GM12878 (cell line): ENCODE results near the gene C15orf62. TPM values are rescaled to one million over a fixed set of nuclear protein-coding genes. Genes with fewer than 3 reads are reported as not detected.

Source experiments
- ATAC-seq: fragments of 200-7000 bp; cut with Tn5 transposase; 3 replicates; pipeline ENCODE4 v1.9.1; 2020; ENCODE audit warnings: mild to moderate bottlenecking, moderate library complexity
- BruUV-seq: library from RNA; stranded (reverse); fragments of 400-500 nt; replicated peaks from 2 replicates; lab custom pipeline; 2021; lab: Mats Ljungman, UMichigan
- CTCF ChIA-PET: fragments of 300-600 bp; sonication (Branson Sonifier 250); formaldehyde crosslinking; extraction: SDS; loops from one replicate; lab custom pipeline; 2021; ENCODE audit warnings: inconsistent platforms; lab: Yijun Ruan, JAX
- POLR2A ChIA-PET: fragments of 350-600 bp; formaldehyde crosslinking; extraction: SDS; loops from one replicate; lab custom pipeline; 2021; ENCODE audit warnings: inconsistent platforms; lab: Charles Lee
- RAD21 ChIA-PET: fragments of 300-600 bp; sonication (Branson Sonifier 250); formaldehyde crosslinking; loops from one replicate; lab custom pipeline; 2023; ENCODE audit warnings: antibody characterized with exemption; ENCODE audit not compliant: unreplicated experiment; lab: Charles Lee
- SMC1A ChIA-PET: fragments of 300-600 bp; sonication (Branson Sonifier 250); formaldehyde crosslinking; loops from one replicate; lab custom pipeline; 2023; ENCODE audit not compliant: unreplicated experiment, uncharacterized antibody; lab: Charles Lee
- DNase-seq: peaks from one replicate; pipeline ENCODE4 v3.0.0-alpha.2; 2011; ENCODE audit warnings: low read depth, low spot score
- FAIRE-seq: peaks from 3 replicates; lab custom pipeline; 2011; peaks lifted over from hg19 to GRCh38; lab: Jason Lieb, UNC
- H2AFZ ChIP-seq: 2 replicates; pipeline ENCODE4 v1.6.0; 2011; ENCODE audit warnings: low read depth, low read length, control low read depth; ENCODE audit not compliant: control insufficient read depth
- H3K27ac ChIP-seq: 2 replicates; pipeline ENCODE4 v1.5.1; 2011; ENCODE audit warnings: control low read depth; ENCODE audit not compliant: control insufficient read depth, insufficient read depth
- H3K27me3 ChIP-seq, 2 experiments: replicated peaks in 1 of 2; 2 replicates each; pipeline versions ENCODE4 v1.6.0 to v1.6.1; 2011; ENCODE audit warnings: low read length in 1 of 2; ENCODE audit not compliant: control insufficient read depth in 2 of 2, insufficient read depth in 2 of 2
- H3K36me3 ChIP-seq, 2 experiments: 2 replicates each; pipeline ENCODE4 v1.5.1; 2011; ENCODE audit warnings: low read length in 1 of 2; ENCODE audit not compliant: control insufficient read depth in 2 of 2, insufficient read depth in 2 of 2
- H3K4me1 ChIP-seq: 2 replicates; pipeline ENCODE4 v1.6.1; 2011; ENCODE audit warnings: mild to moderate bottlenecking, low read length, moderate library complexity, mixed read lengths; ENCODE audit not compliant: control insufficient read depth, insufficient read depth
- H3K4me2 ChIP-seq: 2 replicates; pipeline ENCODE4 v1.6.0; 2011; ENCODE audit warnings: control low read depth; ENCODE audit not compliant: control insufficient read depth, insufficient read depth
- H3K4me3 ChIP-seq: fragments of 200-600 bp; sonication (generic); 2 replicates; pipeline ENCODE4 v1.5.1; 2016
- H3K79me2 ChIP-seq: 2 replicates; pipeline ENCODE4 v1.6.0; 2011; ENCODE audit warnings: low read length; ENCODE audit not compliant: control insufficient read depth, insufficient read depth
- H3K9ac ChIP-seq: 2 replicates; pipeline ENCODE4 v1.8.0; 2011; ENCODE audit warnings: low read length, control low read depth, mixed read lengths; ENCODE audit not compliant: control insufficient read depth, insufficient read depth
- H3K9me3 ChIP-seq: replicated peaks from 3 replicates; pipeline ENCODE4 v1.5.1; 2011; ENCODE audit warnings: mild to moderate bottlenecking, low read length; ENCODE audit not compliant: control insufficient read depth, insufficient read depth
- H4K20me1 ChIP-seq: 2 replicates; pipeline ENCODE4 v1.6.0; 2011; ENCODE audit not compliant: control insufficient read depth, insufficient read depth
- CEBPB ChIP-seq, 2 experiments: fragments of 150-350 bp in 1 of 2; IDR thresholded peaks; 2 replicates each; pipeline ENCODE4 v1.6.1; 2012 to 2014; ENCODE audit warnings: low read depth in 2 of 2, low read length in 2 of 2, borderline replicate concordance in 1 of 2, inconsistent platforms in 1 of 2
- EED ChIP-seq: sonication (generic); IDR thresholded peaks from 2 replicates; pipeline ENCODE4 v1.6.1; 2016; ENCODE audit warnings: antibody characterized with exemption, low read depth
- NFIC ChIP-seq: IDR thresholded peaks from 2 replicates; pipeline ENCODE4 v1.6.1; 2012; ENCODE audit warnings: low read depth, mild to moderate bottlenecking, inconsistent platforms, low read length, moderate library complexity
- NR2C2 ChIP-seq: IDR thresholded peaks from 2 replicates; pipeline ENCODE4 v1.6.1; 2011; ENCODE audit warnings: borderline replicate concordance, low read depth; ENCODE audit not compliant: control insufficient read depth, insufficient read length
- RCOR1 ChIP-seq: conservative IDR thresholded peaks from 2 replicates; pipeline ENCODE4 v1.6.1; 2012; ENCODE audit warnings: low read depth, low read length, improper control_type of control experiment
- RFX5 ChIP-seq: IDR thresholded peaks from 2 replicates; pipeline ENCODE4 v1.6.1; 2011; ENCODE audit warnings: low read depth, low read length, improper control_type of control experiment
- SREBF1 ChIP-seq: IDR thresholded peaks from 2 replicates; pipeline ENCODE4 v1.6.1; 2012; ENCODE audit warnings: mild to moderate bottlenecking, low read length
- SUPT20H ChIP-seq: IDR thresholded peaks from 2 replicates; pipeline ENCODE4 v1.6.1; 2011; ENCODE audit warnings: low read depth, mild to moderate bottlenecking, low read length, moderate library complexity, borderline replicate concordance; ENCODE audit not compliant: control insufficient read depth
- TBL1XR1 ChIP-seq: IDR thresholded peaks from 2 replicates; pipeline ENCODE4 v1.6.1; 2012; ENCODE audit warnings: low read depth, low read length, improper control_type of control experiment
- TCF3 ChIP-seq: IDR thresholded peaks from 2 replicates; pipeline ENCODE4 v1.6.1; 2012; ENCODE audit warnings: low read depth, mild to moderate bottlenecking, low read length, borderline replicate concordance; ENCODE audit not compliant: insufficient read depth
- USF2 ChIP-seq: IDR thresholded peaks from 2 replicates; pipeline ENCODE4 v1.6.1; 2011; ENCODE audit warnings: low read depth, low read length, improper control_type of control experiment, borderline replicate concordance
- WRNIP1 ChIP-seq: IDR thresholded peaks from 2 replicates; pipeline ENCODE4 v1.6.1; 2011; ENCODE audit warnings: low read depth, low read length, improper control_type of control experiment, borderline replicate concordance
- ZNF207 ChIP-seq: fragments of 450-650 bp; IDR thresholded peaks from 2 replicates; pipeline ENCODE4 v1.6.1; 2014; ENCODE audit warnings: antibody characterized with exemption, mild to moderate bottlenecking, borderline replicate concordance
- ZNF274 ChIP-seq: IDR thresholded peaks from one replicate; pipeline ENCODE4 v1.8.0; 2011; ENCODE audit not compliant: insufficient read length, insufficient read depth
- WGBS: methylation state at CpG from one replicate; pipeline ENCODE4 v1.1.6; 2016; ENCODE audit warnings: low lambda C conversion rate; ENCODE audit not compliant: insufficient replicate concordance, insufficient coverage; ENCODE audit errors: missing lambda C conversion rate; 5-methylcytosine and 5-hydroxymethylcytosine counted together
- in situ Hi-C: fragments of 300-500 bp; cut with MboI; formaldehyde crosslinking; loops from 9 replicates; pipeline ENCODE4 v1.14.3; 2018; ENCODE audit warnings: mixed read lengths
- intact Hi-C: fragments of 100-400 bp; cut with micrococcal nuclease; formaldehyde crosslinking; loops from one replicate; pipeline ENCODE4 v1.14.2; 2022; ENCODE audit not compliant: unreplicated experiment
- polyA plus RNA-seq, 11 experiments: library from polyadenylated mRNA; depleted of rRNA in 4 of 11; unstranded in 6 of 11; stranded (reverse) in 5 of 11; fragments of >200 nt; fragmentation: Nextera tagmentation in 4 of 11; fragmentation: Illumina TruSeq in 1 of 11; extraction: Ambion mirVana in 4 of 11; extraction: Trizol in 1 of 11; gene quantifications; 1 replicate in 1 of 11; 2 replicates in 10 of 11; pipeline versions ENCODE4 v1.2.1 to v1.2.3, GENCODE V29; 2011 to 2016; ENCODE audit warnings: inconsistent platforms in 2 of 11, missing spikeins in 2 of 11, low read depth in 1 of 11
- total RNA-seq, 4 experiments: library from RNA; depleted of rRNA in 3 of 4; stranded (reverse); fragments of >200 nt in 3 of 4; fragmentation: Illumina TruSeq in 1 of 4; extraction: Trizol in 1 of 4; gene quantifications; 2 replicates each; pipeline versions ENCODE4 v1.2.1 to v1.2.3, GENCODE V29; 2013 to 2021

C15orf62 gene
- total and polyA plus RNA-seq, 10 of the 15 experiments (the other 5 are each of a cell fraction or from before 2014, with no cell fraction given) = 0.06 to 0.68 (median 0.40) TPM; not detected in 1

DNA sequence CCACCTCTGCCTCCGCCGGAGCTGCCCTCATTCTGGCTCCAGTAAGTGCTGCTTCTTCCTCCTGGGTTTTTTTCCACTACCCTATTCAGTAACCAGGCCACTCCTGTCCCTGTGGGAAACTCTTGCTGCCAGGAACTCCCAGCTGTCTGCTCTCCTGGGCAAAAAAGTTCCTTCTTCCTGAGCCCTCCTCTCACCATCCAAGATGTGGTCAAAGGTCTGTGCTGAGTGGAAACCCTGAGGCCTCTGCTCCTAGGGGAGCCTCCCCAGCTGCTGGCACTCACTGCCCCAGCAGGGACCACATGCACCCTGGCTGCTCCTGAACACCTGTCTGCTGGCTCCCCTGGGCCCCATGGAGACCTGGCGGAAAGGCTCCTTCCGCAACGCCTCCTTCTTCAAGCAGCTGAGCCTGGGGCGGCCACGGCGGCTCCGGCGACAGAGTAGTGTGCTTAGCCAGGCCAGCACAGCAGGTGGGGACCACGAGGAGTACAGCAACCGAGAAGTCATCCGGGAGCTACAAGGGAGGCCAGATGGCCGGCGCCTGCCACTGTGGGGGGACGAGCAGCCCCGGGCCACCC, 454 bp downstream of the C15orf62 start:
- peak overlapping the region; percentile 52 for H3K4me2 ChIP-seq
- H3K9ac ChIP-seq = peak overlapping the region; percentile 15; the same call in 1 of the 2 replicates
- H3K27me3 ChIP-seq = no peaks in the 10 kb centered on the region
- peaks cover 32% of the 10 kb centered on the region for H3K4me1 ChIP-seq
- H2AFZ ChIP-seq = peak overlapping the region; percentile 25
- H4K20me1 ChIP-seq = no peaks in the 10 kb centered on the region
- ATAC-seq = no peak; the same call in 1 of the 3 replicates
- H3K4me3 ChIP-seq = no peak overlapping the region
- no peak for FAIRE-seq
- SMC1A ChIA-PET = interaction anchor here (0.6 to 1.3 kb wide), 8 partner anchors 14 to 91 kb away, joined by 3 to 5 read pairs (median 4); partner anchors contain the start of gene RAD51
- WGBS = 88% methylated on average over 17 of the region's 17 CpGs
- intact Hi-C loops = no loop called here
- H3K27ac ChIP-seq = peak overlapping the region; percentile 65
- no peak for TF ChIP-seq EED
- 0 out of 2 replicates have a peak, but pooled peaks have one; percentile 64 for TF ChIP-seq TCF3
- TF ChIP-seq, all 136 proteins: peak for 1
- peaks cover 0 to 11% of the 10 kb centered on the region in 2 experiments; a peak in 2 of 4 replicates for H3K36me3 ChIP-seq
- no peak for DNase-seq
- no peaks in the 10 kb centered on the region for H3K79me2 ChIP-seq
- no peaks in the 10 kb centered on the region for H3K9me3 ChIP-seq
- POLR2A ChIA-PET = interaction anchor here (0.6 to 2.7 kb wide), 9 partner anchors 8 to 461 kb away, joined by 3 to 12 read pairs (median 3); partner anchors contain the start of gene RAD51
- CTCF ChIA-PET = interaction anchor here (1.0 to 3.1 kb wide), 12 partner anchors 9 to 102 kb away, joined by 3 to 17 read pairs (median 4); partner anchors contain the start of gene RAD51
- no TSS peak for BruUV-seq
- in situ Hi-C loops = no loop called here
- RAD21 ChIA-PET = interaction anchor here (0.7 to 3.3 kb wide), 4 partner anchors 12 to 102 kb away, joined by 4 to 11 read pairs (median 4); no protein-coding TSS in a partner anchor

- FAIRE-seq = no peak
- no peaks in the 10 kb centered on the region for H3K27me3 ChIP-seq
- no peak for DNase-seq
- in situ Hi-C loops (no loop called here), intact Hi-C loops (no loop called here)
- SMC1A ChIA-PET = interaction anchor here (1.1 kb wide), 1 partner anchor 14 kb away, joined by 3 read pairs; no protein-coding TSS in a partner anchor
- no peaks in the 10 kb centered on the region for H3K9me3 ChIP-seq
- RAD21 ChIA-PET = interaction anchor here (3.3 kb wide), 1 partner anchor 11 kb away, joined by 11 read pairs; no protein-coding TSS in a partner anchor
- no peaks in the 10 kb centered on the region for H4K20me1 ChIP-seq
- POLR2A ChIA-PET = interaction anchor here (2.3 to 2.7 kb wide), 2 partner anchors 77 to 100 kb away, joined by 9 to 12 read pairs; partner anchors contain the start of gene RAD51
- WGBS = 94% methylated on average over 5 of the region's 5 CpGs
- H2AFZ ChIP-seq = no peak overlapping the region
- H3K9ac ChIP-seq = no peak overlapping the region
- BruUV-seq = no TSS peak
- peaks cover 26% of the 10 kb centered on the region for H3K4me1 ChIP-seq
- CTCF ChIA-PET = interaction anchor here (1.5 to 1.9 kb wide), 2 partner anchors 8 to 77 kb away, joined by 5 to 6 read pairs; partner anchors contain the start of gene RAD51
- H3K79me2 ChIP-seq = no peaks in the 10 kb centered on the region
- no peak overlapping the region for H3K4me3 ChIP-seq
- no peak overlapping the region for H3K4me2 ChIP-seq
- ATAC-seq = no peak
- H3K36me3 ChIP-seq = peaks cover 0 to 16% of the 10 kb centered on the region in 2 experiments; a peak in 2 of 4 replicates
- no peak overlapping the region for H3K27ac ChIP-seq
- TF ChIP-seq NFIC (no peak), TBL1XR1 (no peak), SREBF1 (no peak), RFX5 (no peak), SUPT20H (no peak), CEBPB (IDR thresholded peaks at IDR 0.05; ENCODE audit: borderline replicate concordance in 1 of 2, low read depth in 2 of 2, low read length in 2 of 2) (no peak), ZNF274 (no peak), WRNIP1 (no peak), NR2C2 (no peak), USF2 (no peak), RCOR1 (no peak), ZNF207 (no peak)
Observed at GRCh38 chr15:40771242-40771641, 1.5 kb downstream of the C15orf62 start.
